ENCODE data around the gene ZNF362. TPM values are rescaled to one million over a fixed set of nuclear protein-coding genes. Genes with fewer than 3 reads are reported as not detected.

The ZNF362 gene
- total RNA-seq, 4 donors from 2014 or later: 3.6 to 18.9 (median 13.7) TPM

- Histone ChIP-seq H3K4me3 (peak overlapping the region; percentile 53 to 86 (median 58)), H3K27me3 (no peaks in the 10 kb centered on the region), H3K4me1 (peaks cover 22 to 53% (median 26%) of the 10 kb centered on the region in 3 donors), H3K27ac (peak overlapping the region in 3 of 4 donors; percentile 94 to 99 (median 95)), H3K36me3 (no peaks in the 10 kb centered on the region), H3K9me3 (no peaks in the 10 kb centered on the region)
- TF ChIP-seq CTCF (IDR thresholded peaks at IDR 0.05) (no peak), POLR2A (IDR thresholded peaks at IDR 0.05) (no peak)
- intact Hi-C loops (cut with DNase I): no loop called here
- WGBS, 2 donors: no CpG with 5 or more reads among the region's 43 CpGs
- no peak for DNase-seq
These were observed 146 bp upstream of the ZNF362 start for GRCh38 chr1:33256221-33256470.

DNA sequence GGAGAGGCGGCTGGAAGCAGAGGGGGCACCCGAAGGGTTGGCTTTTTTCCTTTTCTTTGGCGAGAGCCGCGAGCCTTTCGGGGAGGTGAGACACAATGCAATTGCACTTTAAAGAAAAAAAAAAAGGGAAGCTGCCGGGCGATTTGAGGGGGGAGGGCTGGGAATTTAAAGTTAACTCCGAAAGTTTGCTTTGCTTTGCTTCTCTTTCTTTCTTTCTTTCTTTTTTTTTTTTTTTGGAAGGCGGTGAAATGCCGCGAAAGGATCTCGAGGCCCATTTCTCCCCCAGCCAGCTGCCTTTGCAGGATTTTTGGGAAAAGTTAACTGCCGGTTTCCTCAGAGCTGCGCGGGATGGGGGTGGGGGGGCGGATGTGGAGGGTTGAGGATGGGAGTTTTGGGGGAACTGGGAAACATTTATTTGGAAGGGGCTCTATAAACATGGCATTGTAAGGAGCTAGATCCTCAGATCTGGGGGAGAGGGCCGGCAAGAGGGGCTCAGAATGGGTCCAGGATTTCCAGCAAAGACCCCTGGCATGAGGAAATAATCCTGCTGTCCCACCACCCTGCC, 997 bp downstream of the ZNF362 start:
- H3K9me3 ChIP-seq: no peaks in the 10 kb centered on the region
- H3K36me3 ChIP-seq: no peaks in the 10 kb centered on the region
- WGBS, 2 donors: 0 to 1% methylated on average over 14 to 15 of the region's 18 CpGs
- intact Hi-C loops (cut with DNase I): no loop called here
- peak overlapping the region; percentile 36 to 86 (median 66) for H3K4me3 ChIP-seq
- peak overlapping the region; percentile 88 to 99 (median 94) for H3K27ac ChIP-seq
- H3K27me3 ChIP-seq: no peaks in the 10 kb centered on the region
- no peak for TF ChIP-seq POLR2A (IDR thresholded peaks at IDR 0.05)
- no peak for DNase-seq
- peaks cover 22 to 62% (median 26%) of the 10 kb centered on the region in 3 donors for H3K4me1 ChIP-seq

- intact Hi-C loops (cut with DNase I): no loop called here
- H3K4me1 ChIP-seq: peaks cover 22 to 68% (median 26%) of the 10 kb centered on the region in 3 donors
These were observed 1.8 kb downstream of the ZNF362 start for GRCh38 chr1:33257772-33258712.

DNA sequence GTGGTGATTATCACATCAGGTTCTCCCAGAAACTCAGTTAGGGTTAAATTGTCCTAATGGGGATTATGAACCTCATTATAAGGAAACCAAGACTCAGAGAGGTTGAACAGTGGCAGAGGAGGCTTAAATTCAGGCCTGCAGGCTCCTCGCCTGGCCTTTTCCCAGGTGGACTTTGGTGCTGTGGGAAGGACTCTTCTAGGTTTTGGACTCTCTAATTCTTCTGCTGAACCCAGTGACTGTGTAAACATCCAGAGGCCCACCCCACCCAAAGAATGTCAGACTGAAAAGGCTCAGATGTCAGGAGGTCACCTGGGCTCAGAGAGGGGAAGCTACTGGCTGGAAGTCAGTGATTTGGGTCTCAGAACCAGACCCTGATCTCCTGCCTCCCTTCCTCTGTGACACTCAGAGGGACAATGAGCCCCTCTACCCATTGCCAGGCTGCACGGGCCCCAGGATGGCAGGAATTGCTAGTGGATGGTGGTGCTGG, 2.5 kb downstream of the ZNF362 start:
- TF ChIP-seq CTCF (IDR thresholded peaks at IDR 0.05) (no peak), POLR2A (IDR thresholded peaks at IDR 0.05) (no peak)
- intact Hi-C loops (cut with DNase I): no loop called here
- Histone ChIP-seq H3K27ac (peak overlapping the region in 1 of 4 donors; percentile 88), H3K4me3 (no peak overlapping the region), H3K4me1 (peaks cover 22 to 76% (median 27%) of the 10 kb centered on the region in 3 donors), H3K36me3 (peaks cover 0 to 8% (median 0%) of the 10 kb centered on the region in 3 donors), H3K27me3 (no peaks in the 10 kb centered on the region), H3K9me3 (no peaks in the 10 kb centered on the region)
- WGBS, 2 donors: 100% methylated on average over 1 of the region's 2 CpGs
- no peak for DNase-seq

More at GRCh38 chr1:33257772-33258712, 1.8 kb downstream of the ZNF362 start:
- no peak for TF ChIP-seq CTCF (IDR thresholded peaks at IDR 0.05)
- TF ChIP-seq POLR2A (IDR thresholded peaks at IDR 0.05): no peak
- Histone ChIP-seq H3K27ac (peak overlapping the region; percentile 88 to 99 (median 94)), H3K27me3 (no peaks in the 10 kb centered on the region), H3K36me3 (peaks cover 0 to 6% (median 0%) of the 10 kb centered on the region in 3 donors), H3K9me3 (no peaks in the 10 kb centered on the region), H3K4me3 (peak overlapping the region; percentile 36 to 86 (median 66))
- no peak for DNase-seq
- 36 to 59% methylated on average over 11 to 14 of the region's 19 CpGs for WGBS, 2 donors

- no peaks in the 10 kb centered on the region for H3K27me3 ChIP-seq
- intact Hi-C loops (cut with DNase I): no loop called here
- WGBS, 2 donors: 83 to 89% methylated on average over 3 of the region's 3 CpGs
- no peak overlapping the region for H3K4me3 ChIP-seq
- no peaks in the 10 kb centered on the region for H3K9me3 ChIP-seq
- peaks cover 0 to 8% (median 0%) of the 10 kb centered on the region in 3 donors for H3K36me3 ChIP-seq
- H3K4me1 ChIP-seq: peaks cover 22 to 85% (median 29%) of the 10 kb centered on the region in 3 donors
- no peak for DNase-seq
- H3K27ac ChIP-seq: no peak overlapping the region
- no peak for TF ChIP-seq CTCF (IDR thresholded peaks at IDR 0.05)
- TF ChIP-seq POLR2A (IDR thresholded peaks at IDR 0.05): no peak
These were observed 3.6 kb downstream of the ZNF362 start for GRCh38 chr1:33259879-33260278.
